Fibroblast of peridontal ligament (primary cell): Measurements from ENCODE around the gene TM2D3.
"Not testable (repeated sequence)": the region's sequence is repeated elsewhere in the genome, so short reads cannot be mapped to it uniquely, and the experiment has no call there.

Source experiments
- DNase-seq: peaks from one replicate; pipeline ENCODE4 v3.0.0-alpha.2; 2010; ENCODE audit errors: extremely low read depth

Gene TM2D3

GRCh38 chr15:101657171-101657570 is 5.0 kb upstream of the TM2D3 start:
- DNase-seq, result no peak

GRCh38 chr15:101654624-101655337 is 2.6 kb upstream of the TM2D3 start:
- not testable (repeated sequence) for DNase-seq

GRCh38 chr15:101654171-101654570 is 2.0 kb upstream of the TM2D3 start:
- no peak for DNase-seq

GRCh38 chr15:101652786-101653430 is 727 bp upstream of the TM2D3 start:
- peak; percentile 51 for DNase-seq

GRCh38 chr15:101651554-101652097 is 555 bp downstream of the TM2D3 start:
- DNase-seq, result peak; percentile 32

- DNase-seq, result no peak
Observed at GRCh38 chr15:101650145-101650544, 2.0 kb downstream of the TM2D3 start.

- DNase-seq, result no peak
Observed at GRCh38 chr15:101648356-101648755, 3.8 kb downstream of the TM2D3 start.

- DNase-seq, result no peak
Observed at GRCh38 chr15:101647251-101647650, 4.9 kb downstream of the TM2D3 start.

- DNase-seq, result peak; percentile 14
Observed at GRCh38 chr15:101646672-101647071, 5.5 kb downstream of the TM2D3 start.

GRCh38 chr15:101642361-101642760 is 9.8 kb downstream of the TM2D3 start:
- DNase-seq, result peak; percentile 14

- no peak for DNase-seq
Observed at GRCh38 chr15:101641894-101642293, 10.3 kb downstream of the TM2D3 start.

GRCh38 chr15:101641129-101641764 is 10.9 kb downstream of the TM2D3 start:
- DNase-seq, result peak; percentile 84

GRCh38 chr15:101639667-101640066 is 12.5 kb downstream of the TM2D3 start:
- no peak for DNase-seq

- DNase-seq, result no peak
Observed at GRCh38 chr15:101637919-101638318, 14.3 kb downstream of the TM2D3 start.

GRCh38 chr15:101637516-101637915 is 14.7 kb downstream of the TM2D3 start:
- no peak for DNase-seq

GRCh38 chr15:101637038-101637437 is 15.1 kb downstream of the TM2D3 start:
- no peak for DNase-seq

- DNase-seq, result no peak
Observed at GRCh38 chr15:101635944-101636727, 16.0 kb downstream of the TM2D3 start.

- DNase-seq, result no peak
Observed at GRCh38 chr15:101633356-101633755, 18.8 kb downstream of the TM2D3 start.

GRCh38 chr15:101626729-101627128 is 25.5 kb downstream of the TM2D3 start:
- not testable (repeated sequence) for DNase-seq

GRCh38 chr15:101625980-101626379 is 26.2 kb downstream of the TM2D3 start:
- DNase-seq, result peak; percentile 4

GRCh38 chr15:101625184-101625583 is 27.0 kb downstream of the TM2D3 start:
- DNase-seq, result no peak
